ENCODE data around the gene CAPN14. TPM values are rescaled to one million over a fixed set of nuclear protein-coding genes. Genes with fewer than 3 reads are reported as not detected.

CAPN14 gene
- total RNA-seq, 2 experiments from 2014 or later, result 0.20 to 0.30 TPM

GRCh38 chr2:31263636-31264190 is 46.4 kb upstream of the CAPN14 start:
- Histone ChIP-seq H3K27me3 (ENCODE audit: control insufficient read depth in 1 of 2, insufficient read depth in 2 of 2, low read length in 2 of 2) (no peaks in the 10 kb centered on the region), H3K4me1 (ENCODE audit: insufficient read depth, low read length) (no peaks in the 10 kb centered on the region), H3K4me3 (ENCODE audit: low read length) (no peak overlapping the region), H3K36me3 (ENCODE audit: insufficient read depth, low read length) (no peaks in the 10 kb centered on the region), H3K27ac (ENCODE audit: low read depth in 1 of 2, low read length in 2 of 2) (no peak overlapping the region), H3K9me3 (ENCODE audit: control insufficient read depth in 1 of 2, insufficient read depth in 1 of 2, low read length in 2 of 2) (no peaks in the 10 kb centered on the region)
- Mint-ChIP-seq H3K9me3 (no peaks in the 10 kb centered on the region), H3K36me3 (ENCODE audit: low read depth) (peaks cover 8% of the 10 kb centered on the region), H3K4me1 (ENCODE audit: low read depth) (no peaks in the 10 kb centered on the region), H3K4me3 (no peak overlapping the region), H3K27me3 (no peaks in the 10 kb centered on the region), H3K27ac (no peak overlapping the region)
- intact Hi-C loops (cut with DNase I, micrococcal nuclease), result no loop called here
- DNase-seq, result no peak
- no peak for TF ChIP-seq CTCF (IDR thresholded peaks at IDR 0.05)
- CTCF ChIA-PET, result no interaction called here
- POLR2A ChIA-PET, result no interaction called here
- ATAC-seq (ENCODE audit: poor library complexity), result no peak

- no peak overlapping the region for H3K27ac ChIP-seq (ENCODE audit: low read depth in 1 of 2, low read length in 2 of 2)
- H3K9me3 Mint-ChIP-seq, result no peaks in the 10 kb centered on the region
- no peaks in the 10 kb centered on the region for H3K36me3 ChIP-seq (ENCODE audit: insufficient read depth, low read length)
- ChIA-PET CTCF (no interaction called here), POLR2A (no interaction called here)
- DNase-seq (no peak), ATAC-seq (ENCODE audit: poor library complexity) (no peak)
- H3K27me3 Mint-ChIP-seq, result no peaks in the 10 kb centered on the region
- TF ChIP-seq CTCF (IDR thresholded peaks at IDR 0.05), result no peak
- intact Hi-C loops (cut with DNase I, micrococcal nuclease), result no loop called here
- H3K4me3 Mint-ChIP-seq, result no peak overlapping the region
- no peak overlapping the region for H3K4me3 ChIP-seq (ENCODE audit: low read length)
- H3K36me3 Mint-ChIP-seq (ENCODE audit: low read depth), result peaks cover 4% of the 10 kb centered on the region
- no peaks in the 10 kb centered on the region for H3K4me1 ChIP-seq (ENCODE audit: insufficient read depth, low read length)
- H3K4me1 Mint-ChIP-seq (ENCODE audit: low read depth), result no peaks in the 10 kb centered on the region
- no peaks in the 10 kb centered on the region for H3K9me3 ChIP-seq (ENCODE audit: control insufficient read depth in 1 of 2, insufficient read depth in 1 of 2, low read length in 2 of 2)
- H3K27me3 ChIP-seq (ENCODE audit: control insufficient read depth in 1 of 2, insufficient read depth in 2 of 2, low read length in 2 of 2), result no peaks in the 10 kb centered on the region
- H3K27ac Mint-ChIP-seq, result no peak overlapping the region
Observed at GRCh38 chr2:31260870-31261269, 43.6 kb upstream of the CAPN14 start.

- H3K4me3 ChIP-seq (ENCODE audit: low read length), result no peak overlapping the region
- Mint-ChIP-seq H3K4me3 (no peak overlapping the region), H3K9me3 (no peaks in the 10 kb centered on the region), H3K36me3 (ENCODE audit: low read depth) (no peaks in the 10 kb centered on the region), H3K27ac (no peak overlapping the region), H3K4me1 (ENCODE audit: low read depth) (no peaks in the 10 kb centered on the region), H3K27me3 (no peaks in the 10 kb centered on the region)
- no peaks in the 10 kb centered on the region for H3K9me3 ChIP-seq (ENCODE audit: control insufficient read depth in 1 of 2, insufficient read depth in 1 of 2, low read length in 2 of 2)
- no peaks in the 10 kb centered on the region for H3K27me3 ChIP-seq (ENCODE audit: control insufficient read depth in 1 of 2, insufficient read depth in 2 of 2, low read length in 2 of 2)
- intact Hi-C loops (cut with DNase I, micrococcal nuclease), result no loop called here
- ChIA-PET CTCF (no interaction called here), POLR2A (no interaction called here)
- no peak overlapping the region for H3K27ac ChIP-seq (ENCODE audit: low read depth in 1 of 2, low read length in 2 of 2)
- no peaks in the 10 kb centered on the region for H3K36me3 ChIP-seq (ENCODE audit: insufficient read depth, low read length)
- DNase-seq, result no peak
- H3K4me1 ChIP-seq (ENCODE audit: insufficient read depth, low read length), result no peaks in the 10 kb centered on the region
- TF ChIP-seq CTCF (IDR thresholded peaks at IDR 0.05), result no peak
- ATAC-seq (ENCODE audit: poor library complexity), result no peak
Observed at GRCh38 chr2:31259075-31259474, 41.8 kb upstream of the CAPN14 start.
